Measurements from ENCODE around the gene BMPER. TPM values are rescaled to one million over a fixed set of nuclear protein-coding genes. Genes with fewer than 3 reads are reported as not detected.

BMPER gene
- total and polyA plus RNA-seq, 2 donors from 2014 or later, result 0.60 to 0.80 TPM

DNA sequence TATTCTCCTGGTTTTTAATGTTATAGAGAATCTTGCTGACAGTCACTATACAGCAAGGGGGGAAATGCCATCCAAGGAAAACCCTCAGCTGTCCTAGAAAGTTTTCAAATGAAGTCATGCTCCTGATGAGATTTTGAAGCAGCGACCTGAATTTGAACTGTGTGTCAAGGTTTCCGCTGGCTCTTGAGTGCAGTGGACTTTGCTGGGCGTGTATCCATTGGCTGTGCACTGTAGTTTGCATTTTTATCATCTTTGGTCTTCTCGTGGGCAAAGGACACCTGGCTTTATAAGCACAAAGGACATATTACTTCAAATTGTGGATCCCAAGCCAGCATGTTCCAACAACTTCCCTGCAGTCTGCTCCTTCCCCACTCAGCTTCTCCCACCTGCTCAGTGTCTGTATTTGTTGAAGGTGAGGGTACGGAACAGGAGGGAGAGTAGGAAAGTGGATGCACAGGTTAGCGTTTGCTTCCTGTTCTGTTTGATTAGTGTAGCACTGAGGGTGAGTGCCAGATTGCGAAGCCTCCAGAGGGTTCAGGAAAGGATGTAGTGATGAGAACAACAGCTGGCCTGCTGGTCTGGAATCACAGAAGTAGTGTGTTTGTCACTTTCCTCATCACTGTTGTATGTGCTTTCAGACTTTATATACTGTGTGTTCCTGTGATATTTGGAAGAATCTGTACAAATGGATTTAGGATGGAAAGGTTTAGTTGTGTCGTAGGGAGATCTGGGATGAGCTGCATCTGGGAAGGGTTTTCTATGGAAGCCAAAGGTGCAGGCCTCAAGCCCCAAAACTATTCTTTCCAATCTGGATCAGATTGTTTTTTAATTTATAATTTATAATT is 204.8 kb downstream of the BMPER start:
- Histone ChIP-seq H3K9ac (ENCODE audit: low read length in 3 of 3) (no peak overlapping the region), H3K9me3 (ENCODE audit: control insufficient read depth in 2 of 3, insufficient read depth in 1 of 3, low read length in 3 of 3) (no peaks in the 10 kb centered on the region), H3K36me3 (ENCODE audit: control insufficient read depth in 2 of 3, insufficient read depth in 3 of 3, low read length in 3 of 3) (no peaks in the 10 kb centered on the region), H3K27me3 (ENCODE audit: control insufficient read depth, insufficient read depth, low read length) (no peaks in the 10 kb centered on the region), H3K4me1 (ENCODE audit: control insufficient read depth in 2 of 3, insufficient read depth in 2 of 3, low read depth in 1 of 3, low read length in 3 of 3) (no peaks in the 10 kb centered on the region), H3K4me3 (ENCODE audit: low read length in 3 of 3) (no peak overlapping the region), H3K27ac (ENCODE audit: low read depth in 2 of 2, low read length in 2 of 2) (no peak overlapping the region)
- TF ChIP-seq, protein P1, sequence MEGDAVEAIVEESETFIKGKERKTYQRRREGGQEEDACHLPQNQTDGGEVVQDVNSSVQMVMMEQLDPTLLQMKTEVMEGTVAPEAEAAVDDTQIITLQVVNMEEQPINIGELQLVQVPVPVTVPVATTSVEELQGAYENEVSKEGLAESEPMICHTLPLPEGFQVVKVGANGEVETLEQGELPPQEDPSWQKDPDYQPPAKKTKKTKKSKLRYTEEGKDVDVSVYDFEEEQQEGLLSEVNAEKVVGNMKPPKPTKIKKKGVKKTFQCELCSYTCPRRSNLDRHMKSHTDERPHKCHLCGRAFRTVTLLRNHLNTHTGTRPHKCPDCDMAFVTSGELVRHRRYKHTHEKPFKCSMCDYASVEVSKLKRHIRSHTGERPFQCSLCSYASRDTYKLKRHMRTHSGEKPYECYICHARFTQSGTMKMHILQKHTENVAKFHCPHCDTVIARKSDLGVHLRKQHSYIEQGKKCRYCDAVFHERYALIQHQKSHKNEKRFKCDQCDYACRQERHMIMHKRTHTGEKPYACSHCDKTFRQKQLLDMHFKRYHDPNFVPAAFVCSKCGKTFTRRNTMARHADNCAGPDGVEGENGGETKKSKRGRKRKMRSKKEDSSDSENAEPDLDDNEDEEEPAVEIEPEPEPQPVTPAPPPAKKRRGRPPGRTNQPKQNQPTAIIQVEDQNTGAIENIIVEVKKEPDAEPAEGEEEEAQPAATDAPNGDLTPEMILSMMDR (IDR thresholded peaks at IDR 0.05; ENCODE audit: borderline replicate concordance, extremely low read depth, insufficient read depth), result no peak
- FAIRE-seq (no peak), DNase-seq (no peak)
- intact Hi-C loops (cut with DNase I), result no loop called here

DNA sequence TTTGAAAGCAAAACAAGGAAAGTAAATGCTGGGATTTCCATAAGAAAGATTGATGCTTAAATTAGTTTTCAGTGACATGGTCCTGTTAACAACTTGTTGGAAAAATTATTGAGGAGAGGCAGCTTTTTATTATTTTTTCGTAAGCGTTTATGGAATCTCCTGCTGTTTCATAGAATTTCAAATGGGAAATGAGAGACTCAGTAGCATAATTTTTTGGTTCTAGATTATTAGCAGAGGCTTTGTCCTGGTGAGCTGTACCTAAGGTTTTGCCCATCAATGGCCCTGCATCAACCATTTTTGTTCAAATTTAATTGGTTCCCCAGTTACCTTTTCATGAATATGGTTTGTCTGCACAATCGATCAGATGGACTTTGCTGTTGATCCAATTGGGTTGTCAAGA is 205.7 kb downstream of the BMPER start:
- Histone ChIP-seq H3K4me1 (ENCODE audit: control insufficient read depth in 2 of 3, insufficient read depth in 2 of 3, low read depth in 1 of 3, low read length in 3 of 3) (no peaks in the 10 kb centered on the region), H3K9me3 (ENCODE audit: control insufficient read depth in 2 of 3, insufficient read depth in 1 of 3, low read length in 3 of 3) (no peaks in the 10 kb centered on the region), H3K4me3 (ENCODE audit: low read length in 3 of 3) (no peak overlapping the region), H3K9ac (ENCODE audit: low read length in 3 of 3) (no peak overlapping the region), H3K36me3 (ENCODE audit: control insufficient read depth in 2 of 3, insufficient read depth in 3 of 3, low read length in 3 of 3) (no peaks in the 10 kb centered on the region), H3K27me3 (ENCODE audit: control insufficient read depth, insufficient read depth, low read length) (no peaks in the 10 kb centered on the region), H3K27ac (ENCODE audit: low read depth in 2 of 2, low read length in 2 of 2) (no peak overlapping the region)
- DNase-seq, result no peak
- intact Hi-C loops (cut with DNase I), result no loop called here
- TF ChIP-seq, protein P1 (IDR thresholded peaks at IDR 0.05; ENCODE audit: borderline replicate concordance, extremely low read depth, insufficient read depth), result no peak
- FAIRE-seq, result no peak

DNA sequence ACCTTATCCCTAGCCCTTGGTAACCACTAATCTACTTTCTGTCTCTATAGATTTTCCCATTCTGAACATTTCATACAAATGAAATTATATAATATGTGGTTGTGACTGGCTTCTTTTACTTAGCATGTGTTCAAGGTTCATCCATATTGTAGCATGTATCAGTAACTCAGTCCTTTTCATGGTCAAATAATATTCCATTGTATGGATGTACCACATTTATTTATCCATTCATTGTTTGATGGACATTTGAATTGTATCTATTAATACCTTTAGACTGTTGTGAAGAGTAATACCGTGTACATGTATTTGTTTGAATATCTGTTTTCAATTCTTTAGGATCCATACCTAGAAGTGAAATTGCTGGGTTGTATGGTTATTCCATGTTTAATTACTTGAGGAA is 210.2 kb downstream of the BMPER start:
- FAIRE-seq, result no peak
- Histone ChIP-seq H3K27me3 (ENCODE audit: control insufficient read depth, insufficient read depth, low read length) (no peaks in the 10 kb centered on the region), H3K36me3 (ENCODE audit: control insufficient read depth in 2 of 3, insufficient read depth in 3 of 3, low read length in 3 of 3) (no peaks in the 10 kb centered on the region), H3K9ac (ENCODE audit: low read length in 3 of 3) (no peak overlapping the region), H3K4me3 (ENCODE audit: low read length in 3 of 3) (no peak overlapping the region), H3K9me3 (ENCODE audit: control insufficient read depth in 2 of 3, insufficient read depth in 1 of 3, low read length in 3 of 3) (no peaks in the 10 kb centered on the region), H3K27ac (ENCODE audit: low read depth in 2 of 2, low read length in 2 of 2) (no peak overlapping the region), H3K4me1 (ENCODE audit: control insufficient read depth in 2 of 3, insufficient read depth in 2 of 3, low read depth in 1 of 3, low read length in 3 of 3) (no peaks in the 10 kb centered on the region)
- no peak for DNase-seq
- TF ChIP-seq, protein P1 (IDR thresholded peaks at IDR 0.05; ENCODE audit: borderline replicate concordance, extremely low read depth, insufficient read depth), result no peak
- intact Hi-C loops (cut with DNase I), result no loop called here
